NCI-H82 treated with DMSO at 0.1 percent for 48 hours (cell line): ENCODE results near the gene EBF3.

Experiments
- DNase-seq: peaks from one replicate; lab custom pipeline; 2025; ENCODE audit not compliant: unreplicated experiment; lab: John Stamatoyannopoulos, UW

Gene EBF3

GRCh38 chr10:129811208-129811607 lies 152.9 kb downstream of the EBF3 start:
- DNase-seq, result no peak

GRCh38 chr10:129809841-129810240 lies 154.2 kb downstream of the EBF3 start:
- DNase-seq, result no peak

- DNase-seq, result no peak
Observed at GRCh38 chr10:129809431-129809830, 154.6 kb downstream of the EBF3 start.

GRCh38 chr10:129808092-129808983 lies 155.7 kb downstream of the EBF3 start:
- DNase-seq, result no peak

- DNase-seq, result no peak
Observed at GRCh38 chr10:129807211-129807610, 156.9 kb downstream of the EBF3 start.

GRCh38 chr10:129800796-129801340 lies 163.2 kb downstream of the EBF3 start:
- DNase-seq, result no peak

- DNase-seq, result no peak
Observed at GRCh38 chr10:129799942-129800341, 164.1 kb downstream of the EBF3 start.

GRCh38 chr10:129796710-129797420 lies 167.2 kb downstream of the EBF3 start:
- no peak for DNase-seq

- no peak for DNase-seq
Observed at GRCh38 chr10:129793996-129794395, 170.1 kb downstream of the EBF3 start.

- no peak for DNase-seq
Observed at GRCh38 chr10:129793479-129793878, 170.6 kb downstream of the EBF3 start.

- DNase-seq, result no peak
Observed at GRCh38 chr10:129792864-129793263, 171.2 kb downstream of the EBF3 start.

- DNase-seq, result no peak
Observed at GRCh38 chr10:129792141-129792540, 171.9 kb downstream of the EBF3 start.

GRCh38 chr10:129790715-129791446 lies 173.2 kb downstream of the EBF3 start:
- DNase-seq, result no peak

- DNase-seq, result no peak
Observed at GRCh38 chr10:129788215-129788614, 175.9 kb downstream of the EBF3 start.

GRCh38 chr10:129787557-129787956 lies 176.5 kb downstream of the EBF3 start:
- no peak for DNase-seq

GRCh38 chr10:129786216-129786615 lies 177.9 kb downstream of the EBF3 start:
- DNase-seq, result no peak

- no peak for DNase-seq
Observed at GRCh38 chr10:129785536-129785981, 178.5 kb downstream of the EBF3 start.
